Inflammatory macrophage treated with lipopolysaccharide for 4 hours (primary cell): Measurements from ENCODE around the gene GRID2IP.
A peak's percentile ranks its signal among the peaks of the same experiment; 100 is the strongest.
"Not testable (repeated sequence)": the region's sequence is repeated elsewhere in the genome, so short reads cannot be mapped to it uniquely, and the experiment has no call there.

Experiments
- DNase-seq: peaks from one replicate; pipeline ENCODE4 v3.0.0-alpha.2; 2020

The GRID2IP gene

GRCh38 chr7:6551016-6551511, at the start of gene GRID2IP:
Gene GRID2IP (minus strand): TSS chr7:6551461. CDS start chr7:6551436, 25 bp downstream.
- DNase-seq: no peak

- DNase-seq: no peak
Observed at GRCh38 chr7:6600093-6600492, 48.8 kb upstream of the GRID2IP start.

- DNase-seq: peak; percentile 38
Observed at GRCh38 chr7:6590645-6591110, 39.4 kb upstream of the GRID2IP start.

- peak; percentile 81 for DNase-seq
Observed at GRCh38 chr7:6589829-6590644, 38.8 kb upstream of the GRID2IP start, which contains the start of gene INTS15. Gene INTS15 (plus strand): TSS chr7:6590021. CDS start chr7:6590284, 263 bp downstream.

DNA sequence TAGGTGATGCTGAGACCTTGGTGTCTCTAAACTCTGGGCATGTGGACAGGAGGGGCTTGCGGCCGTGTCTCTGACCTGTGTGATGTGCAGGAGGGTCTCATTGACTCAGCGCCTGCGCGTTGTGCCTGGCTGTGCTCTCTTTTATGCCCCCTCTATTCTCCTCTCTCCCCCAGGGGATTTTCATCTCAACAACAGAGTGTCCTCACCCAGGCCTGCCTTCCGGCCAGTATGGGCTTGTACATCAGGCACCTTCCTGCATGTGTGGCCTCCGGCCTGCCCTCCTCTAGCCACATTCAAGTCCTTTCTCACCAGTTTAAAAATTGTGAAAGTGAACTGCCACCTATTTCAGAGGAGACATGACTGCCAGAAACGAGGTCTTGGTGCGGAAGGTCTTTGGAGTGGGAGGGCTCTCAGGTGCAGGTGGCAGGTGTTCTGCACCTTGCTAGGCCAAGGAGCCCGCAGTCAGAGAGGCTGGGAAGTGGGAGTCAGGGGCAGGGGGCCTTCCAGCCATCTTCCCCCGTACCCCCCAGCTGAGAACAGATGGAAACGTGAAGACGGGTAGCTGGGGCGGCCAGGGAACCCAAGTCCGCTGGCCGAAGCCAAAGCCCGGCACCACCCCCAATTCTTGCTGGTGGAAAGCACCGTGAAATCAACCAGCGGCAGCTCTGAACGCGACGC, 38.0 kb upstream of the GRID2IP start:
- no peak for DNase-seq

DNA sequence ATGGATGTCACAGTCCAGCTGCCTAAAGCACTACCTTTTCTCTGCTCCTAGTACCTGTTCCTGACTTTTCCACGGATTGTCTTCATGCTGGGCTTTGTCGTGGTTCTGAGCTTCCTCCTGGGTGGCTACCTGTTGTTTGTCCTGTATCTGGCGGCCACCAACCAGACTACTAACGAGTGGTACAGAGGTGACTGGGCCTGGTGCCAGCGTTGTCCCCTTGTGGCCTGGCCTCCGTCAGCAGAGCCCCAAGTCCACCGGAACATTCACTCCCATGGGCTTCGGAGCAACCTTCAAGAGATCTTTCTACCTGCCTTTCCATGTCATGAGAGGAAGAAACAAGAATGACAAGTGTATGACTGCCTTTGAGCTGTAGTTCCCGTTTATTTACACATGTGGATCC, 37.3 kb upstream of the GRID2IP start:
- DNase-seq: no peak

DNA sequence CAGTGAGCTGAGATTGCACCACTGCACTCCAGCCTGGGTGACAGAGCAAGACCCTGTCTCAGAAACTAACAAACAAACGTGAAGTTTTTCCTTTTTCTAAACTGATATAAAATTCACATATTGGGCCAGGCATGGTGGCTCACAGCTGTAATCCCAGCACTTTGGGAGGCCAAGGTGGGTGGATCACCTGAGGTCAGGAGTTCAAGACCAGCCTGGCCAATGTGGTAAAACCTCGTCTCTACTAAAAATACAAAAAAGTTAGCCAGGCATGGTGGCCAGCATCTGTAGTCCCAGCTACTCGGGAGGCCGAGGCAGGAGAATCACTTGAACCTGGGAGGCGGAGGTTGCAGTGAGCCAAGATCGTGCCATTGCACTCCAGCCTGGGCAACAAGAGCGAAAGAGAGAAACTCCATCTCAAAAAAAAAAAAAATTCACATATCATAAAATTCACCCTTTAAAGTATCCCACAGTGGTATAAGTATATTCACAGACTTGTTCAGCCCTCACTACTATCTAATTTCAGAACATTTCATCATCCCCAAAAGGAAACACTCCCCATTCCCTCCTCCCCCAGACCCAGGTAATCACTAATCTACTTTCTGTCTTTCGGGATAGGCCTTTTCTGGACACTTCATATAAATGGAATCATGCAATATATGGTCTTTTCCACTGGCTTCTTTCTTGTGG, 34.6 kb upstream of the GRID2IP start:
- not testable (repeated sequence) for DNase-seq

DNA sequence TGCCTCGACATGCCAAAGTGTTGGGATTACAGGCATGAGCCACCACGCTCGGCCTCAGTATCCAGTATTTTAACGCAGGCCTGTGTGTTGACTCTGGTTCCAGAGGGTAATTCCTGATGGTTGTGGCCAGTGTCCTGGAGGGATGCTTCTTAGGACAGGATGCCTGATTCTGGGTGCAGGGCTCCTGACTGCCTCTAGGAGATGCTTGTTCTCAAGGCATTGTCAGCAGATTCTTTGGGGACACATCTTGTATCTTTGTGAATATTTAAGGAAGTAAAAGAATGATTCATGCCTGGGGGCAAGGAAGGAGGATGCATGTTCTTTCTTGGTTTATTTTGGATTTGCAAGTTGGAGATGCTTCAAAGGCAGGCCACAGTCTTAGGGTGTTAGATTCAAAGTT, 28.2 kb upstream of the GRID2IP start:
- peak; percentile 84 for DNase-seq

- no peak for DNase-seq
Observed at GRCh38 chr7:6578114-6579084, 27.1 kb upstream of the GRID2IP start.

- peak; percentile 94 for DNase-seq
Observed at GRCh38 chr7:6577369-6578113, 26.3 kb upstream of the GRID2IP start, which contains the start of gene ZDHHC4. Gene ZDHHC4 (plus strand): TSS chr7:6577454. CDS start chr7:6580562, 3,108 bp downstream.

- DNase-seq: not testable (repeated sequence)
Observed at GRCh38 chr7:6576867-6577368, 25.7 kb upstream of the GRID2IP start.

DNA sequence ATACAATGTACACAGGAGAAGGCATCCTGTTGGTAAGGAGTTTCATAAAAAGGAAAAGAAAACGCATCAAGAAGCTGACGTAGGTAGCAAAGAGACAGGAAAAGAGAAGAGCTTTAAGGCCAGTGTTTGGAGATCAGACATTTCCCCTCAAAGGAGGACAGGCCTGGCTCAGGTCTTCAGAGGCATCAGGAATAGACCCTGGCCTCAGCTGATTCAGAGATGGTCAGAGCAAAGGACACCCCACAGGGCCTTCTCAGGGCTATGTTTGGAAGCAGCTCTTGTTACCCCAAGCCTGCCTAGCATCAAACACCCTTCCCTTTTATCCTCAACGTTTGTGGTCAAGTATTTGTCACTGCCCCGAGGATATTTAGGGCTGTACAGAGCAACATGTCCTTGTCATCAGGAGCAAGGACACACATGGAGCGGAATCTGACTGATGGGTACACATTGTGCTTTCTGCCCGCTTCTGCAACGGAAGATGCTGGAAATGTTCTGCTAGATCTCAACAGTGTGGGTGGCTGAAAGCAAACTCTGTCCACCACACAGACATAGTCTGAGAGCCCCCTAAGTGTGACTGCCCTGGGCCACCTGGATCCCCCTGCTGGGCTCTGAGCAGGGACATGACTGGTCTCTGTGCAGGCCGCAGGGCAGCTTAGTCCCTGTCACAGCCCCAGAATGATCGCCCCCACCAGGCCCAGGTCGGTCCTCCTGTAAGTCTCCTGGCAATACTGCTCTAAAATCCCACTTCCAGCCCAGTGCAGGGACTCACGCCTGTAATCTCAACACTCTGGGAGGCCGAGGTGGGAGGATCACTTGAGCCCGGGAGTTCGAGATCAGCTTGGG, 25.0 kb upstream of the GRID2IP start:
- no peak for DNase-seq

- no peak for DNase-seq
Observed at GRCh38 chr7:6575281-6576023, 24.2 kb upstream of the GRID2IP start.

DNA sequence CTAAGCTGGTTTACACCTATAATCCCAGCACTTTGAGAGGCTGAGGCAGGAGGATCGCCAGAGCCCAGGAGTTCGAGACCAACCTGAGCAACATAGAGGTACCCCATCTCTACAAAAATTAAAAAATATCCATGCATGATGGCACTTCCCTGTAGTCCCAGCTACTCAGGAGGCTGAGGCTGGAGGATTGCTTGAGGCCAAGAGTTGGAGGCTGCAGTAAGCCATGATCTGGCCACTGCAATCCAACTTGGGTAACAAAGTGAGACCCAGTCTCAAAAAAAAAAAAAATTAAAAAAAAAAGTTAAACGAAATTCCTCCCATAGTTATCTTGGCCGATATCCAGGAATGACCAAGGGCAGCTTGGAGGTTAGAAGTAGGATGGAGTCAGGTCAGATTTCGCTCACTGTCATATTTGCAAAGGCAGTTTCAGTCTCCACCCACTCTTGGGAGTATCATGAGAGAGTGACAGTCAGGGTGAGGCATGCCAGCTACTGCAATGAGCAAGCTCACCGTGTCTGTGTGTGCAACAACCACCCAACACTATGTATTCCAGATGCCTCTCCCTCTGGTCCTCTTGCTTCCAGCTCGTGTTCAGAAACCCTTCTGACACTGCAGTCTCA, 20.0 kb upstream of the GRID2IP start:
- DNase-seq: peak; percentile 80

- peak; percentile 59 for DNase-seq
Observed at GRCh38 chr7:6567886-6568285, 16.6 kb upstream of the GRID2IP start.

GRCh38 chr7:6565655-6566054, 14.4 kb upstream of the GRID2IP start:
- DNase-seq: no peak

DNA sequence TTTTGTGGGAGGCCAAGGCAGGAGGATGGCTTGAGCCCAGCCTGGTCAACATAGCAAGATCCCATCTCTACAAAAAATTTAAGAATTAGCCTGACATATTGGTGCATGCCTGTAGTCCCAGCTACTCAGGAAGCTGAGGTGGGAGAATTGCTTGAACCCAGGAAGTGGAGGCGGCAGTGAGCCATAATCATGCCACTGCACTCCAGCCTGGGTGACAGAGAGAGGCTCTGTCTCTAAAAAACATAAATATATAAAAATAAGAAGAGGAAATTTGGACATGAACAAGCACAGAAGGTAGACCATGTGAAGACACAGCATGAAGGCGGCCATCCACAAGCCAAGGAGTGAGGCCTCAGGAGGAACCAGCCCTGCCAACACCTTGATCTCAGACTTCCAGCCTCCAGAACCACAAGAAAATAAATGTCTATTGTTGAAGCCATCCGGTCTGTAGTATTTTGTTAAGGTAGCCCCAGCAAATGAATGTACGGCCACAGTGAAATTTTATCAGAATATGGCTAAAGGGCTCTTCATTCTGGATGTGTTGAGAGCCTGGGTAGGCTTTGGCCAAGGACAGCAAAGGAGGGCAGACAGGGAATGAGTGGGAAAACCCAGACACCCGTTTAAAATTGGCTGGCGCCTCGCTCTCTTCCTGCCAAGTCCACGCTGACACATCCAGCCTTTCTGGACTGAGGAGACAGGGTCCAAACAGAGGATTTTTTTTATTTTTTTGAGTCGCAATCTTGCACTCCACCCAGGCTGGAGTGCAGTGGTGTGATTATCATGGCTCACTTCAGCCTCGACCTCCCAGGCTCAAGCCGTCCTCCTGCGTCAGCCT, 12.9 kb upstream of the GRID2IP start:
- peak; percentile 49 for DNase-seq

DNA sequence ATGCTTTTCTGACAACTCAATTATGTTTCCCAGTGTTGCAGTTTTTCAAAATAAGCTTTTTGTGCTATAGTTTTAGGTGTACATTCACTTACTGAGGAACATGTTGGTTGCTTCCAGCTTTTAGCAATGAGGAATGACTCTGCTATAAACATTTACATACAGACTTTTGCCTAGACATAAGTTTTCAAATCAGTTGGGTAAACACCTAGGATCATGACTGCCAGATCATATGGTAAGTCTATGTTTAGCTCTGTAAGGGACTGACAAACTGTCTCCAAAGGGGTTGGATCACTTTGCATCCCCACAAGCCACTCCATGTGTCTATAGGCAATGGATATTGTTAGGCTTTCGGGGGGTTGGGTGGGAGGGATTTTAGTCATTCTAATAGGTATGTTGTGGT, 10.8 kb upstream of the GRID2IP start:
- DNase-seq: peak; percentile 59
